Endometrium (tissue), 2 donors: ENCODE measurements around the gene NUDCD3.

Source experiments
- FAIRE-seq: peaks from 2 replicates; lab custom pipeline; 2012; peaks lifted over from hg19 to GRCh38; lab: Jason Lieb, UNC
- donor health status: control.
- donor health status: control.

NUDCD3 gene

GRCh38 chr7:44477938-44478337 lies 12.5 kb downstream of the NUDCD3 start:
- no peak for FAIRE-seq

- FAIRE-seq: no peak
Observed at GRCh38 chr7:44477063-44477830, 13.2 kb downstream of the NUDCD3 start.

DNA sequence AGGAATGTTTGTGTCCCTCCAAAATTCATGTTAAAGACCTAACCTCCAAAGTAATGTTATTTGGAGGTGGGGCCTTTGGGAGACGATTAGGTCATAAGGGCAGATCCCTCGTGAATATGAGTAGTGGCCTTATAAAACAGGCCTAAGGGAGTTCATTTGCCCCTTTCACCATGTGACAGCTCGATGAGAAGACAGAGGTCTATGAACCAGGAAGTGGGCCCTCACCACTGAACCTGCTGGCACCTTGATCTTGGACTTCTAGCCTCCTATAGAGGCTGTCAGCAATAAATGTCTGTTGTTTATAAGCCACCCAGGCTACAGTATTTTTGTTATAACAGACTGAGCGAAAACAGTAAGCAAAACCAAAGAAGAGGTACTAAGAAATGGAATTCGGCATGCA lies 14.1 kb downstream of the NUDCD3 start:
- FAIRE-seq: no peak

GRCh38 chr7:44473295-44473694 lies 17.2 kb downstream of the NUDCD3 start:
- no peak for FAIRE-seq

DNA sequence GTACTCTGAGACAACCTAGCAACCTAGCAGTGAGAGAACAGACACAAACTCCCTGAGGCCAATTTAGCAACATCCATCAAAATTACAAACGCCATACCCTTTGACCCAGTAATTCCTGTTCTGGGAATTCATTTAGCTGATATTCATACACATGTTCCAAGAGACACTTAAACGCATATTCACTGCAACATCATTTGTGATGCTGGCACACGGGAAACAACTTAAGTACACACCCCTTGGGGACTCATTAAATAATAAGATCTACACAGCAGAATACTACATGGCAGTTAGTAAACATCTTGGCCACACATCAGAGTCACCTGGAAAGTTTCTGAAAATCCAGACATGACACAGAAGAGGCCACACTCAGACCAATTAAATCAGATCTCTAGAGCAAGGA lies 17.6 kb downstream of the NUDCD3 start:
- no peak for FAIRE-seq

DNA sequence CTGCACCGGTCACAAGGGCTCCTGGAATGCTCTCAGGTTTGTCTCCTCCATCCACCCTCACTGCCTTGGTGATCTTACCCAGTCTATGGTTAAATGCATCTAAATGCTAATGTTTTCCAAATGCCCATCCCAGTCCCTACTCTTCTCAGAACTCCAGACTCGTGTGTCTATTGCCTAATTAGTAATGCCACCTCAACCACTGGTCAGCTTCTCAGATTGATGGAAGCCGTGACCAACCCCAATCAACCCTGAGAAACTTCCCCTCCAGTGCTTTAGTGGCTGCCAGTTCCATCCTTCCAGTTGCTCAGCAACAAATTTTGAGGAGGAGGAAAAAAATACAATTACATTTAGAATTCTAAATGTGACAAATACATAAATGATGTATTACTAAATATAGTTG lies 18.6 kb downstream of the NUDCD3 start:
- FAIRE-seq: no peak

- no peak for FAIRE-seq
Observed at GRCh38 chr7:44471436-44471835, 19.0 kb downstream of the NUDCD3 start.

DNA sequence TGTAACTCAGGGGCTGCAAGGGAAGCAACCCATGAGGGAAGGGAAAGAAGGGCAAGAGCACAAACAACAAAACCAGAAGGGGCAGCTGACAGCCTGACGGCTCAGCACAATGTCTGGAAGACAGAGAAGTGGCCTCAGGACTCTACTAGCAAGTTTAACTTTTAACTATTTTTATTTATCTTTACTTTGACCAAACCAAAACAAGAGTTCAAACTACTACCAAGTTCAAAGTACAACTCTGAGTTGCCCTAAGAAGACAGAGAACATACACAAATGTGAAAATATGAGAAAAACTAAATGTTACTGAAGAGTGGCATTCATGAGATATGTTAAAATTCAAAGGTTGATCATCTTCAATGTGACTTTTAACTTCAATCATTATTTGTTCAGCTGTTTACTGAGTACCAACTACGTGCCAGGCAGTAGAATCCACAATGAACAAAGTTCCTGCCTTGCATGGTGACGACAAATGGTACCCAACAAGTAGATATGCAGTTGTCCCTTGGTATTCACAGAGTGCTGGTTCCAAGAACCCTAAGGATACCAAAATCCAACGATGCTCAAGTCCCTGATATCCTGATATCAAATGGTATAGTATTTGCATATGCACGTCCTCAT lies 19.7 kb downstream of the NUDCD3 start:
- FAIRE-seq: no peak

DNA sequence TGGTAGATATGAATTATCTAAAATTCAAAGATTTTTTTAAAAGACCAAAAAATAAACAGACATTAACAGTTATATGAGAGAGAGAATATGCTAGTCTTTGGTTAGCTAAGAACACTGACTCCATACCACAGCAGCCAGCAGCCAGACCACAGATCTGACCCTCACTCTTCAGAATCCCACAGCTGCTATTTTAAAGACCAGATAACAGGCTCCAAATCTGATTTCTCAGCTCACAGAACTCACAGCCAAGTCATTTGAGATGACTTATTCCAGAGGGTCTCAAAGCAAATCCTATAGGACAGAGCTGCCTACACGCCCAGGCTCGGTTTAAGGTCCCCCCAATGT lies 20.4 kb downstream of the NUDCD3 start:
- FAIRE-seq: no peak

GRCh38 chr7:44469461-44470134 lies 20.9 kb downstream of the NUDCD3 start:
- no peak for FAIRE-seq

GRCh38 chr7:44467217-44467548 lies 23.3 kb downstream of the NUDCD3 start:
- no peak for FAIRE-seq

DNA sequence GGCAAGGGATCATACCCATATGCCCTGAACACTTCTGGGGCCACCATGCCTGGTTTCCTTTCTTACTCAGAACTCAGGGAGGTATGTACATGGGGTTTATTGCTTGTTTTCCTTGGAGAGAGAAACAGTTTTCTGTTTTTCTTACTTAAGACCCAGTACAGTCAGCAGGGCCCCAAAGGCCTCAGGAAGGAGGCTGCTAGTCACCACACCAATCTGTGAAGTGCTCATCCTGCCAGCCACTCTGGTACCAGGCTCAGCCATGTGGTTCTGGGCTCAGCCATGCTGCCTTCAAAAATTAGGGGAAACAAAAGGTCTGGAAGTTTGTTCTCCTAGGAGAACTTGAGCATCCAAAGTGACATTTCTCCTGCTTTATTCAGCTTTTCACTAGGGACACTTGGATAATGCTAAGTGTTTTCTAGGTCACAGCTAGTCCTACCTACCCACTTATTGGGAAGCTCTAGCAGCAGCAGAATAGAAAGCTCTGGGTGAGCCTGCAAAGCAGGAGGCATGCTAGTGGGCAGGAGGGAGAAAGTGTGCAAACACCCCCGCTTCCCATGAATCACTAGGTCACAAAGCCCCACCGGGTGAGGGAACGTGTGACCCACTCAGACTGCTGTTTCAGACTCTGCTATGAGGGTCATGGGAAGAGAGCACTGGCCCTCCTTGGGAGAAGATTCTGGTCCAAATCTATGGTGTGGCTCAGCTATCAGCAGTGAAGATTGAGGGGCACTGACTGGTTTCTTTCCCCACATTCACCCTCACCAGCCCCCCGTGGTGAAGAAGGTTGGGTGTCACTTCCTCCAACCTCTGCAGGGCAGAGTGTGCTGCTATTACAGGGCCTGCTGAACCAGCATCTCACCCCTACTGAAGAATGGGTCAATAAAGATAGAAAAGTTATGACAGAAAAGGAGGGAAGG lies 23.9 kb downstream of the NUDCD3 start:
- no peak for FAIRE-seq

DNA sequence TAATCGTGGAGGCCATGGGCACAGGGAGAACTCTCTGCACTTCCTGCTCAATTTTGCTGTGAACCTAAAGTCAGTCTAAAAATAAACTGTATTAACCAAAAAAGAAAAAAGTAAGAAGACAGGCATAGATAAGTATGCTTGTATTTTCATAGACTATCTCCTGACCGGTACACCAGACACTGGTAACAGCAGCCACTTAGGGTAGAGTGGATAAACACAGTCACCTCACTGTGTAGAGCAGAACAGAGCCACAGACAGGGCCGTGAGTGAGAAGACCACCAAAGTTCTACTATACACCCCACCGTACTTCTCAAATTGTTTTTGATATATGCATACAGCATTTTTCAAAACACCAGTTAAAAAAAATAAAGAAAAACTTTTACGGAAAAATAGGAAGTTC lies 25.0 kb downstream of the NUDCD3 start:
- no peak for FAIRE-seq

DNA sequence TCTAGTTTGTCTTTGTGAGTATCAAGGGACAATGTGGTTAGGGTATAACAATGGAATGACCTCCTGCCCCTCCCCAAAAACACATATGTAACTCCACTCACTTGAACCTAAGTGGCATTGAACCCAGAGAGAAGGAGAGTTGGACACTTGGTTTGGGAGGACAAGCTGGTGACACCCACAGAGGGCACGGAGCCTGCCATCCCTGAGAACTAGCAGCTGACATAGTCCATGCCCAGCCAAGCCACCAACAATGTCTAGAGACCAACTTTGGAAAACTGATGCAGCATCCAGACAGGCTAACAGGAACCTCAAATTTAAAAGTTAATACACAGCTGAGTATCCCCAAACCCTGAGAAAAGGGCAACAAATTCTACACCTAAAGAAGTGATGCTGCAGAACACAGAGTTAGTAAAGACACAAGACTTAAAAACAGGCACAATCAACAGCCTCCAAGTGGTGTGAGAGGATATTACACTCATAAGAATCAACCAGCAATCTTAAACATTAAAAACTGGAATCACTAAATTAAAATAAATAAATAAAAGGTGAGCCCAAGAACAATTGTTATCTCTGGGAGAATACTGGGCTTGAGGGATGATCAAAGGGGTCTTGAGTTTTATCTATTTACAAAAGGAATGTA lies 27.2 kb downstream of the NUDCD3 start:
- FAIRE-seq: no peak

- no peak for FAIRE-seq
Observed at GRCh38 chr7:44461387-44461786, 29.1 kb downstream of the NUDCD3 start.

GRCh38 chr7:44460325-44460724 lies 30.1 kb downstream of the NUDCD3 start:
- no peak for FAIRE-seq

- no peak for FAIRE-seq
Observed at GRCh38 chr7:44455155-44455554, 35.3 kb downstream of the NUDCD3 start.

- FAIRE-seq: no peak
Observed at GRCh38 chr7:44454348-44454747, 36.1 kb downstream of the NUDCD3 start.

- no peak for FAIRE-seq
Observed at GRCh38 chr7:44451123-44451522, 39.3 kb downstream of the NUDCD3 start.

- no peak for FAIRE-seq
Observed at GRCh38 chr7:44449584-44449928, 40.9 kb downstream of the NUDCD3 start.

DNA sequence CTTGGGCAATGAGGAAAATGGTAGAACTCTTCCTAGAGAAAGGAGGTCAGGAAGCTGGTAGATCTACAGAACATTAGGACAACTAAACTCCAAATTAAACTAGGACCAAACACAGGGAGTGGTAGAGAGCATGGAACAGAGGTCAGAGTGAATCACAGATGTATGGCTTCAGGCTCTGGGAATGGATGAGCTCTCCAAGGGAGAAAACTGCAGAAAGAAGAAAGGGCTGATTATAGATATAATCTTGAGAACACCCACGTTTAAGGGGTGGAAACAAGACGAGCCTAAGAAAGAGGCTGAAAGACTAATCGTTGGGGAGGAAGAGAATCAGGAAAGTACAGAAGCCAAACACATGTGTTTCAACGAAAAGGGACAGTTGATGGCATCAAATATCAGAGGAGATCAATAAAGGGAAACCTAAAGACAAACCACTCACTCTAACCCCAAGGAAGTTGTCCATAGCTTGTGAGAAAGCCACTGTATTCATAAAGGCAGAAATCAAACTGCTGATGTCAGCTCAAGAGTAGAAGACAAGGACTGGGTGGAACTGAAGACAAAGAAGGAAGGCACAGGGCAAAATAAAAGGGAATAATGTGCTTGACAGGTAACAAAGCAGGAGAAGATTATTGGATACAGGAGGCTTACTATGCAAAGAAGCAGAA lies 41.4 kb downstream of the NUDCD3 start:
- no peak for FAIRE-seq
